NB4 (cell line): ENCODE results near the gene TICRR.

Experiments used
- CTCF ChIP-seq: IDR thresholded peaks from one replicate; pipeline ENCODE4 v1.5.1; 2012; ENCODE audit warnings: low read depth, low read length
- MYC ChIP-seq: IDR thresholded peaks from 2 replicates; pipeline ENCODE4 v1.6.1; 2011; ENCODE audit warnings: low read depth, low read length

GRCh38 chr15:89569090-89569745 is 6.1 kb upstream of the TICRR start:
- TF ChIP-seq MYC (no peak), CTCF (no peak)
